ENCODE data around the gene NTM.

The NTM gene

GRCh38 chr11:131807876-131808275 lies 437.5 kb downstream of the NTM start:
- H3K4me3 ChIP-seq (ENCODE audit: insufficient read depth, low read depth, low read length, poor library complexity, severe bottlenecking), result no peak overlapping the region
- H3K4me1 ChIP-seq (ENCODE audit: control insufficient read depth, insufficient read depth, low read length, poor library complexity, severe bottlenecking), result no peaks in the 10 kb centered on the region
- no peaks in the 10 kb centered on the region for H3K36me3 ChIP-seq (ENCODE audit: control insufficient read depth, insufficient read depth, low read length)
- no peak for DNase-seq
- peaks cover 3% of the 10 kb centered on the region for H3K9me3 ChIP-seq (ENCODE audit: control insufficient read depth, low read length)
- no peaks in the 10 kb centered on the region for H3K27me3 ChIP-seq (replicated peaks; ENCODE audit: control insufficient read depth, insufficient read depth, low read length, poor library complexity, severe bottlenecking)
- H3K27ac ChIP-seq (ENCODE audit: insufficient read depth, low read length, poor library complexity, severe bottlenecking), result no peak overlapping the region

GRCh38 chr11:131808470-131808869 lies 438.1 kb downstream of the NTM start:
- Histone ChIP-seq H3K36me3 (ENCODE audit: control insufficient read depth, insufficient read depth, low read length) (no peaks in the 10 kb centered on the region), H3K27me3 (replicated peaks; ENCODE audit: control insufficient read depth, insufficient read depth, low read length, poor library complexity, severe bottlenecking) (no peaks in the 10 kb centered on the region), H3K27ac (ENCODE audit: insufficient read depth, low read length, poor library complexity, severe bottlenecking) (no peak overlapping the region), H3K4me1 (ENCODE audit: control insufficient read depth, insufficient read depth, low read length, poor library complexity, severe bottlenecking) (no peaks in the 10 kb centered on the region), H3K4me3 (ENCODE audit: insufficient read depth, low read depth, low read length, poor library complexity, severe bottlenecking) (no peak overlapping the region), H3K9me3 (ENCODE audit: control insufficient read depth, low read length) (peaks cover 3% of the 10 kb centered on the region)
- DNase-seq, result no peak

- Histone ChIP-seq H3K36me3 (ENCODE audit: control insufficient read depth, insufficient read depth, low read length) (no peaks in the 10 kb centered on the region), H3K27ac (ENCODE audit: insufficient read depth, low read length, poor library complexity, severe bottlenecking) (no peak overlapping the region), H3K4me1 (ENCODE audit: control insufficient read depth, insufficient read depth, low read length, poor library complexity, severe bottlenecking) (no peaks in the 10 kb centered on the region), H3K9me3 (ENCODE audit: control insufficient read depth, low read length) (peaks cover 3% of the 10 kb centered on the region), H3K4me3 (ENCODE audit: insufficient read depth, low read depth, low read length, poor library complexity, severe bottlenecking) (no peak overlapping the region), H3K27me3 (replicated peaks; ENCODE audit: control insufficient read depth, insufficient read depth, low read length, poor library complexity, severe bottlenecking) (no peaks in the 10 kb centered on the region)
- no peak for DNase-seq
Observed at GRCh38 chr11:131809203-131809918, 438.9 kb downstream of the NTM start.

GRCh38 chr11:131810541-131810940 lies 440.1 kb downstream of the NTM start:
- no peaks in the 10 kb centered on the region for H3K4me1 ChIP-seq (ENCODE audit: control insufficient read depth, insufficient read depth, low read length, poor library complexity, severe bottlenecking)
- H3K27ac ChIP-seq (ENCODE audit: insufficient read depth, low read length, poor library complexity, severe bottlenecking), result no peak overlapping the region
- peaks cover 3% of the 10 kb centered on the region for H3K9me3 ChIP-seq (ENCODE audit: control insufficient read depth, low read length)
- no peak for DNase-seq
- H3K36me3 ChIP-seq (ENCODE audit: control insufficient read depth, insufficient read depth, low read length), result no peaks in the 10 kb centered on the region
- no peak overlapping the region for H3K4me3 ChIP-seq (ENCODE audit: insufficient read depth, low read depth, low read length, poor library complexity, severe bottlenecking)
- no peaks in the 10 kb centered on the region for H3K27me3 ChIP-seq (replicated peaks; ENCODE audit: control insufficient read depth, insufficient read depth, low read length, poor library complexity, severe bottlenecking)

- no peaks in the 10 kb centered on the region for H3K4me1 ChIP-seq (ENCODE audit: control insufficient read depth, insufficient read depth, low read length, poor library complexity, severe bottlenecking)
- H3K4me3 ChIP-seq (ENCODE audit: insufficient read depth, low read depth, low read length, poor library complexity, severe bottlenecking), result no peak overlapping the region
- no peak overlapping the region for H3K27ac ChIP-seq (ENCODE audit: insufficient read depth, low read length, poor library complexity, severe bottlenecking)
- no peak for DNase-seq
- no peaks in the 10 kb centered on the region for H3K36me3 ChIP-seq (ENCODE audit: control insufficient read depth, insufficient read depth, low read length)
- no peaks in the 10 kb centered on the region for H3K27me3 ChIP-seq (replicated peaks; ENCODE audit: control insufficient read depth, insufficient read depth, low read length, poor library complexity, severe bottlenecking)
- H3K9me3 ChIP-seq (ENCODE audit: control insufficient read depth, low read length), result peaks cover 3% of the 10 kb centered on the region
Observed at GRCh38 chr11:131811383-131811782, 441.0 kb downstream of the NTM start.

- Histone ChIP-seq H3K9me3 (ENCODE audit: control insufficient read depth, low read length) (peaks cover 3% of the 10 kb centered on the region), H3K36me3 (ENCODE audit: control insufficient read depth, insufficient read depth, low read length) (no peaks in the 10 kb centered on the region), H3K27ac (ENCODE audit: insufficient read depth, low read length, poor library complexity, severe bottlenecking) (no peak overlapping the region), H3K4me3 (ENCODE audit: insufficient read depth, low read depth, low read length, poor library complexity, severe bottlenecking) (no peak overlapping the region), H3K27me3 (replicated peaks; ENCODE audit: control insufficient read depth, insufficient read depth, low read length, poor library complexity, severe bottlenecking) (no peaks in the 10 kb centered on the region), H3K4me1 (ENCODE audit: control insufficient read depth, insufficient read depth, low read length, poor library complexity, severe bottlenecking) (no peaks in the 10 kb centered on the region)
- DNase-seq, result no peak
Observed at GRCh38 chr11:131814108-131814507, 443.7 kb downstream of the NTM start.

GRCh38 chr11:131815590-131815989 lies 445.2 kb downstream of the NTM start:
- peaks cover 3% of the 10 kb centered on the region for H3K9me3 ChIP-seq (ENCODE audit: control insufficient read depth, low read length)
- H3K4me3 ChIP-seq (ENCODE audit: insufficient read depth, low read depth, low read length, poor library complexity, severe bottlenecking), result no peak overlapping the region
- H3K36me3 ChIP-seq (ENCODE audit: control insufficient read depth, insufficient read depth, low read length), result no peaks in the 10 kb centered on the region
- H3K27ac ChIP-seq (ENCODE audit: insufficient read depth, low read length, poor library complexity, severe bottlenecking), result no peak overlapping the region
- no peaks in the 10 kb centered on the region for H3K4me1 ChIP-seq (ENCODE audit: control insufficient read depth, insufficient read depth, low read length, poor library complexity, severe bottlenecking)
- no peaks in the 10 kb centered on the region for H3K27me3 ChIP-seq (replicated peaks; ENCODE audit: control insufficient read depth, insufficient read depth, low read length, poor library complexity, severe bottlenecking)
- DNase-seq, result no peak

GRCh38 chr11:131816051-131816450 lies 445.6 kb downstream of the NTM start:
- H3K4me3 ChIP-seq (ENCODE audit: insufficient read depth, low read depth, low read length, poor library complexity, severe bottlenecking), result no peak overlapping the region
- H3K9me3 ChIP-seq (ENCODE audit: control insufficient read depth, low read length), result peaks cover 3% of the 10 kb centered on the region
- DNase-seq, result no peak

GRCh38 chr11:131817687-131818188 lies 447.3 kb downstream of the NTM start:
- Histone ChIP-seq H3K27me3 (replicated peaks; ENCODE audit: control insufficient read depth, insufficient read depth, low read length, poor library complexity, severe bottlenecking) (no peaks in the 10 kb centered on the region), H3K27ac (ENCODE audit: insufficient read depth, low read length, poor library complexity, severe bottlenecking) (no peak overlapping the region), H3K36me3 (ENCODE audit: control insufficient read depth, insufficient read depth, low read length) (no peaks in the 10 kb centered on the region), H3K9me3 (ENCODE audit: control insufficient read depth, low read length) (no peaks in the 10 kb centered on the region), H3K4me1 (ENCODE audit: control insufficient read depth, insufficient read depth, low read length, poor library complexity, severe bottlenecking) (no peaks in the 10 kb centered on the region), H3K4me3 (ENCODE audit: insufficient read depth, low read depth, low read length, poor library complexity, severe bottlenecking) (no peak overlapping the region)
- DNase-seq, result no peak

More at GRCh38 chr11:131816051-131816450, 445.6 kb downstream of the NTM start:
- Histone ChIP-seq H3K27me3 (replicated peaks; ENCODE audit: control insufficient read depth, insufficient read depth, low read length, poor library complexity, severe bottlenecking) (no peaks in the 10 kb centered on the region), H3K4me1 (ENCODE audit: control insufficient read depth, insufficient read depth, low read length, poor library complexity, severe bottlenecking) (no peaks in the 10 kb centered on the region), H3K36me3 (ENCODE audit: control insufficient read depth, insufficient read depth, low read length) (no peaks in the 10 kb centered on the region), H3K27ac (ENCODE audit: insufficient read depth, low read length, poor library complexity, severe bottlenecking) (no peak overlapping the region)

- DNase-seq, result no peak
- Histone ChIP-seq H3K27ac (ENCODE audit: insufficient read depth, low read length, poor library complexity, severe bottlenecking) (no peak overlapping the region), H3K4me1 (ENCODE audit: control insufficient read depth, insufficient read depth, low read length, poor library complexity, severe bottlenecking) (no peaks in the 10 kb centered on the region), H3K9me3 (ENCODE audit: control insufficient read depth, low read length) (no peaks in the 10 kb centered on the region), H3K27me3 (replicated peaks; ENCODE audit: control insufficient read depth, insufficient read depth, low read length, poor library complexity, severe bottlenecking) (no peaks in the 10 kb centered on the region), H3K36me3 (ENCODE audit: control insufficient read depth, insufficient read depth, low read length) (no peaks in the 10 kb centered on the region), H3K4me3 (ENCODE audit: insufficient read depth, low read depth, low read length, poor library complexity, severe bottlenecking) (no peak overlapping the region)
Observed at GRCh38 chr11:131819865-131820264, 449.4 kb downstream of the NTM start.

Measured in effector memory CD4-positive, alpha-beta T cell (primary cell).